ACC112 (cell line): ENCODE measurements around the gene DACH1.

Source experiments
- H2AFZ ChIP-seq: fragments of 200-600 bp; sonication (generic); one replicate; pipeline ENCODE4 v1.6.0; 2017; ENCODE audit warnings: antibody characterized with exemption, low read length; ENCODE audit not compliant: unreplicated experiment
- H3K27ac ChIP-seq: fragments of 200-600 bp; sonication (generic); 2 replicates; pipeline ENCODE4 v1.5.1; 2014; ENCODE audit warnings: low read depth, mild to moderate bottlenecking, antibody characterized with exemption, low read length, moderate library complexity
- H3K27me3 ChIP-seq: fragments of 200-600 bp; sonication (generic); 2 replicates; pipeline ENCODE4 v1.6.1; 2014; ENCODE audit warnings: mild to moderate bottlenecking, antibody characterized with exemption, low read length, moderate library complexity, mixed read lengths; ENCODE audit not compliant: insufficient read depth
- H3K36me3 ChIP-seq: fragments of 200-600 bp; sonication (generic); 2 replicates; pipeline ENCODE4 v1.6.1; 2016; ENCODE audit warnings: mild to moderate bottlenecking, antibody characterized with exemption, low read length, moderate library complexity, mixed read lengths; ENCODE audit not compliant: insufficient read depth
- H3K4me1 ChIP-seq: fragments of 200-600 bp; sonication (generic); one replicate; pipeline ENCODE4 v1.6.1; 2016; ENCODE audit warnings: low read length, mixed read lengths; ENCODE audit not compliant: insufficient read depth, unreplicated experiment, control insufficient read depth
- H3K4me3 ChIP-seq: fragments of 200-600 bp; sonication (generic); 2 replicates; pipeline ENCODE4 v1.5.1; 2014; ENCODE audit warnings: mild to moderate bottlenecking, low read depth, low read length
- H3K79me2 ChIP-seq: fragments of 200-600 bp; sonication (generic); one replicate; pipeline ENCODE4 v1.6.0; 2016; ENCODE audit warnings: low read length; ENCODE audit not compliant: control insufficient read depth, unreplicated experiment, insufficient read depth

DACH1 gene

DNA sequence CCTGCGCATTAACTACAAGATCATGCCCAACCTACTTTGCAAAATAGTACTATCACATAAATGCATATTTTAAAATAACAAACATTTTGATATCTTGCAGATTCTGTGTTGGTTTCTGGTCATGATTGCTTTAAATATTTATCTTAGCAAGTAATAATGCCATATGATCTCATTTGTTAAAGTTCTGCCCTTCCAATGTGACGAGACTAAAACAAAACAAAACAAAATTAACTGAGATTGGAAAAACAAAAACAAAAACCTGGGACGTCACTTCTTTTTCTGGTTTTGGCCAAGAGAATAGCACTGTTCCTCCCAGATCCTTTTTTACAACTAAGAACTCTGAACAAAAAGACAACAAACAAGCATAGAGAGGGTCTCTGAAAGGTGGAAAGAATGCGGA is 436.3 kb downstream of the DACH1 start:
- Histone ChIP-seq H3K27ac (no peak overlapping the region), H3K36me3 (no peaks in the 10 kb centered on the region), H3K4me1 (no peaks in the 10 kb centered on the region), H3K4me3 (no peak overlapping the region), H2AFZ (no peak overlapping the region), H3K79me2 (no peaks in the 10 kb centered on the region), H3K27me3 (no peaks in the 10 kb centered on the region)

DNA sequence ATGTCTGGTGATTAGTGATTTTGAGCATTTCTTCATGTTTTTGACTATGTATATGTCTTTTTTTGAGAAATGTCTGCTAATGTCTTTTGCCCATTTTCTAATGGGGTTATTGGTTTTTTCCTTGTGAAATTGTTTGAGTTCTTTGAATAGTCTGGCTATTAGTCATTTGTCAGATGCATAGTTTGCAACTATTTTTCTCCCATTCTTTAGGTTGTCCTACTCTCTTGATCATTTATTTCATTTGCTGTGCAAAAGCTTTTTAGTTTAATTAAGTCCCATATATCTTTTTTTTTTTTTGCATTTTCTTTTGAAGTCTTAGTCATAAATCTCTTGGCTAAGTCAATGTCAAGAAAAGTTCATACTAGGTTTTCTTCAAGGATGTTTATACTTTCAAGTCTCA is 449.8 kb downstream of the DACH1 start:
- Histone ChIP-seq H3K79me2 (no peaks in the 10 kb centered on the region), H3K4me1 (no peaks in the 10 kb centered on the region), H3K27ac (no peak overlapping the region), H3K27me3 (no peaks in the 10 kb centered on the region), H3K36me3 (no peaks in the 10 kb centered on the region), H2AFZ (no peak overlapping the region), H3K4me3 (no peak overlapping the region)

DNA sequence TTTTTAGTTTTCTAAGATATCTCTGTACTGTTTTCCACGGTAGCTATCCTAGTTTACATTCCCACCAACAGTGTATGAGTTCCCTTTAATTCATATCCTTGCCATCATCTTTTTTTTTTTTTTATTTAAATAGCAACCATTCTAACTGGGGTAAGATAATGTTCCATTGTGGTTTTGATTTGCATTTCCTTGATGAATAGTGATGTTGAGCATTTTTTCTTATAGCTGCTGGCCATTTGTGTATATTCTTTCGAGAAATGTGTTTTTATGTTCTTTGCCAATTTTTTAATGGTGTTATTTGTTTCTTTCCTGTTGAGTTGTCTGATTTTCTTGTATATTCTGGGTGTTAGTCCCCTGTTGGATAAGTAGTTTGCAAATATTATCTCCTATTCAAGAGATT is 454.8 kb downstream of the DACH1 start:
- no peaks in the 10 kb centered on the region for H3K4me1 ChIP-seq
- H3K36me3 ChIP-seq = no peaks in the 10 kb centered on the region
- H3K27me3 ChIP-seq = no peaks in the 10 kb centered on the region
- H3K79me2 ChIP-seq = no peaks in the 10 kb centered on the region
- H3K4me3 ChIP-seq = no peak overlapping the region
- H2AFZ ChIP-seq = no peak overlapping the region
- H3K27ac ChIP-seq = no peak overlapping the region

DNA sequence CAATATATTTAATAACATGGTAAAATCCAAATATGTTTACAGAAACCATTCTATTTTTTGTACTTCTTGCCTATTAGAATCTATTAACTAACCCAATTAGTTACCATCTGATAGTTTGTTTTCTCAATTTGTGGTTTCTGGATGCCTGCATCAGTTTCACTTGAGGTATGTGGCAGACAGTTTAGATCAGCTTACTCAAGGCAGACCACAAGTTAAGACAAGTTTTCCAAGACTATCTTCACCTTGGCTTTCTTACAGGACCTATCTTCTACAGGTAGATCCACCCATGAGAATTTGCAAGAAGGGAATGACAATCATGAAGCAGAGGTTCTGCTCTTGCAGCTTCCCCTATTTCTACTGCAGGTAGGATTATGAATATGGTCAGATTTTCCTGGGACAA is 458.6 kb downstream of the DACH1 start:
- no peaks in the 10 kb centered on the region for H3K27me3 ChIP-seq
- no peak overlapping the region for H3K27ac ChIP-seq

DNA sequence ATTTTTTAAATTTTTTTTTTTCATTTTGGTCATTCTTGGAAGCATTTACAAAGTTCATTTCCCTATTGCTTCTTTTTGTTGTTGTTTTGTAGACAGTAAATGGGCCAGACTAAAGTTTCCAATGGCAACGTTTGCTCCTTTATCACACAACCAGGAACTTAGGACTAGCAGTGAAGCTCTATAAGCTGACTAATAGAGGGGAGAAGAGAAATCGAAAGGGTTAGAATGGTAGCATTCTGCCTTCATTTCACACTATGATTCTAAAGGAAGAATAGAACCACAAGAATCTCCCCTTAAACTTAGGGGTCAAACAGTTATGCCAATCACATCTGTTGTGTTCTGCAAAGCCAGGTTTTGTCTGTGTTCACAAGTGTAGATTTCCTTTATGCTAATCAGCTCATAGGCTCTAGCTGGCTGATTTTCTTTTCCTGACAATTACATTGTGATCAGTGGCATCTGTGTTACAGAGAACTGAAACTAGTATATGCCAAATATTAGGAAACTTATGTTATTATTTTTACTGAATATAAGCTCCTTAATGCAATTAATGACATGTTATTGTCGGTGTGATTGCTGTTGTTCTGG is 467.3 kb downstream of the DACH1 start:
- Histone ChIP-seq H3K27ac (no peak overlapping the region), H2AFZ (no peak overlapping the region), H3K36me3 (no peaks in the 10 kb centered on the region), H3K27me3 (no peaks in the 10 kb centered on the region), H3K4me3 (no peak overlapping the region), H3K4me1 (no peaks in the 10 kb centered on the region), H3K79me2 (no peaks in the 10 kb centered on the region)

More for the DNA sequence above, 458.6 kb downstream of the DACH1 start:
- no peak overlapping the region for H2AFZ ChIP-seq
- H3K79me2 ChIP-seq = no peaks in the 10 kb centered on the region
- H3K4me1 ChIP-seq = no peaks in the 10 kb centered on the region
- H3K4me3 ChIP-seq = no peak overlapping the region
- no peaks in the 10 kb centered on the region for H3K36me3 ChIP-seq

DNA sequence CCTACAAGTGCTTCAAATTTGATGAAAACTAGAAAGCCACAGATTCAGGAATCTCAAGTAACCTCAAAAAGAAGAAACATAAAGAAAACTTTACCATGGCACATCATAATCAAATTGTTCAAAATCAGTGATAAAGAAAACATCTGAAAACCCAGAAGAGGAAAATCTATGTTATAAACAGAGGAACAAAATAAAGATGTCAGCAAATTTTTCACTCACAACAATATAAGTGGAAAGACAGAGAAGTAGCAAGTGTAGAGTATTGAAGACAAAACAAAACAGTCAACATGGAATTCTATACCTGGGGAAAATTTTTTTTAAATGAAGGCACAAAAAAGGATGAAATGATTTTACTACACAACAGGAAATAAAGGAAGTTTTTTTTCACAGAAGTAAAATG is 470.9 kb downstream of the DACH1 start:
- no peaks in the 10 kb centered on the region for H3K79me2 ChIP-seq
- no peaks in the 10 kb centered on the region for H3K27me3 ChIP-seq
- H3K27ac ChIP-seq = no peak overlapping the region
- H2AFZ ChIP-seq = no peak overlapping the region
- no peaks in the 10 kb centered on the region for H3K4me1 ChIP-seq
- H3K4me3 ChIP-seq = no peak overlapping the region
- no peaks in the 10 kb centered on the region for H3K36me3 ChIP-seq

DNA sequence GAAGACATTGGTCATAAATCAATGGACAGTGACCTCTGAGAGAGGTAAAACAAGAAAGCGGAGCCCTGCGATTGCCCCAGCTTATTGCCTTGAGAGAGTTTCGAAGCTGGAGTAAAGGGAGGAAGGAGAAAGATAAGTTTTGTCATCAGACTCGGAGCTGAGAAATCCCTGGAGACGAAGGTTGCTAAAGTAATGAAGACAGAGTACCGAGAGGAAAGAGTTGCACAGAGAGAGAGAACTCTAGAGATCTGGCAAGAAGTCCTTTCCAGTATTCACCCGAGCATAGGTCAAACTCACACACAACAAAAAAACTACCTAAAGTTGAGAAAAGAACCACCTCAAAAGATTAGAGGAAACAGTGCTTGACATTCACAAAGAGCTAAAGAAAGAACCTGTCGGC is 472.0 kb downstream of the DACH1 start:
- Histone ChIP-seq H2AFZ (no peak overlapping the region), H3K36me3 (no peaks in the 10 kb centered on the region), H3K27me3 (no peaks in the 10 kb centered on the region), H3K79me2 (no peaks in the 10 kb centered on the region), H3K4me1 (no peaks in the 10 kb centered on the region), H3K4me3 (no peak overlapping the region), H3K27ac (no peak overlapping the region)

DNA sequence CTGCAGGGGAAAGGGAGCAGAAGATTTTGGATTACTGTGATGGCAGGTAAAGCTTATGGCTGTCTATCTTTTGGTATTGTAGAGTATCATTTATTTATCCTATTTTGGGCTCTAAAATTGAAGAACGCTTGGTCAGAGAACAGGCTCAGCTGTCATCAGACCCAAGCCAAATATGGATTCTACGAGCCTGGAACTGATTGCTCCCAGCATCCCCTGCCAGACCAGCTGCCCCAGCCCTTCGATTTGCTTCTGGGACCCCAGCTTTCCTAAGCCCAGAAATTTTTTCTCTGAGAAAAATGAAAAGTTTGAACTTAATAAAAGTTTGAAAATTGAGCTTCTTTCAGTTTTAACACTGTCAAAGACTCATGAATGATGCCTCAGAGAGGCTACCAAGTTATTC is 472.8 kb downstream of the DACH1 start:
- Histone ChIP-seq H3K79me2 (no peaks in the 10 kb centered on the region), H3K36me3 (no peaks in the 10 kb centered on the region), H2AFZ (no peak overlapping the region), H3K27ac (no peak overlapping the region), H3K4me3 (no peak overlapping the region), H3K4me1 (no peaks in the 10 kb centered on the region), H3K27me3 (no peaks in the 10 kb centered on the region)
